ENCODE data around the gene WDFY2. TPM values are rescaled to one million over a fixed set of nuclear protein-coding genes. Genes with fewer than 3 reads are reported as not detected.

The WDFY2 gene
- total RNA-seq, 3 donors from 2014 or later, result 3.4 to 9.6 (median 6.6) TPM

- Histone ChIP-seq H3K9me3 (no peaks in the 10 kb centered on the region), H3K36me3 (ENCODE audit: low read depth) (no peaks in the 10 kb centered on the region), H3K4me1 (ENCODE audit: low read depth) (peaks cover 21% of the 10 kb centered on the region), H3K4me3 (no peak overlapping the region)
- no peak for TF ChIP-seq CTCF (IDR thresholded peaks at IDR 0.05)
- intact Hi-C loops (cut with DNase I, micrococcal nuclease), result no loop called here
- DNase-seq (no peak), ATAC-seq (no peak)
Measured at GRCh38 chr13:51807041-51807440, 222.8 kb downstream of the WDFY2 start.

DNA sequence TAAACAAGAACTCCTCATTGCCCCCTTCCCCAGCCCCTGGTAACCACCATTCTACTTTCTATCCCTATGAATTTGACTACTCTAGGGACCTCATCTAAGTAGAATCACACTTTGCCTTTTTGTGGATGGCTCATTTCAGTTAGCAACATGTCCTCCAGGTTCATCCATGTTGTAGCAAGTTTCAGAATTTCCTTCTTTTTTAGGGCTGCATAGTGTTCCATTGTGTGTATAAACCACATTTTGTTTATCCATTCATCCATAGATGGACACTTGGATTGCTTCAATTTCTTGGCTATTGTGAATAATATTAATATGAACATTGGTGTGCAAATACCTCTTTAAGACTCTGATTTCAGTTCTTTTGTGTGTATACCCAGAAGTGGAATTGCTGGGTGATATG, 224.5 kb downstream of the WDFY2 start:
- H3K4me3 ChIP-seq, result no peak overlapping the region
- no peak for TF ChIP-seq CTCF (IDR thresholded peaks at IDR 0.05)
- no peak for DNase-seq
- H3K36me3 ChIP-seq (ENCODE audit: low read depth), result no peaks in the 10 kb centered on the region
- intact Hi-C loops (cut with DNase I, micrococcal nuclease), result no loop called here
- no peaks in the 10 kb centered on the region for H3K9me3 ChIP-seq
- H3K4me1 ChIP-seq (ENCODE audit: low read depth), result peaks cover 9% of the 10 kb centered on the region
- no peak for ATAC-seq

GRCh38 chr13:51811046-51811445, 226.8 kb downstream of the WDFY2 start:
- Histone ChIP-seq H3K4me3 (no peak overlapping the region), H3K4me1 (ENCODE audit: low read depth) (no peaks in the 10 kb centered on the region), H3K36me3 (ENCODE audit: low read depth) (no peaks in the 10 kb centered on the region), H3K9me3 (no peaks in the 10 kb centered on the region)
- intact Hi-C loops (cut with DNase I, micrococcal nuclease), result loop anchor here (10.0 kb wide), 1 partner anchor 314 kb away; the partner anchor contains the start of gene NEK5 (in 2 of the 2)
- ATAC-seq (no peak), DNase-seq (no peak)
- TF ChIP-seq CTCF (IDR thresholded peaks at IDR 0.05), result no peak

DNA sequence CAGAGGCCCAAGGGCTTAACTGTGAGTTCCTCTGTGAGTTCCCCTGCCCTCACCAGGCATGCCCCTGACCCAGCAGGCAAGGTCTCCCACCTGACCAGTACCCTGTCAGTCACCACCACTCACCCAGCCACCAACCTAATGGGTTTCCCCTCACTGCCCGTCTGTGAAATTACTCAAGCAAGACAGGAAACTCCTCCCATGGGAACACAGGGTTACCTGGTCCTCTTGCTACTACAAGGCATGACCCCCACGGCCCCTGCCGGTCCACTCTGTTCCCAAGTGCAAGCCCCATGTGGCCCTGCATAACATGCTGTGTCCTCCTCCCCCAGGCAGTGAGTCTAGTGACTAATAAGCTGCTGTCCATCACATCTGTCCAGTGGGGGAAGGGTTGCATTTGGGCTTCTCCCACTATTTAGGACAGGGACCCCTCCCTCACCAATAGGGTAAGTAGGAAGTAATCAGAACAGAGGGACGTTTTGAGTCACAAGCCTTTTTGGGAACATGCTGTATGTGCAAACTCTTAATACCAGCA, 227.7 kb downstream of the WDFY2 start:
- H3K4me3 ChIP-seq, result no peak overlapping the region
- no peak for ATAC-seq
- DNase-seq, result no peak
- H3K4me1 ChIP-seq (ENCODE audit: low read depth), result no peaks in the 10 kb centered on the region
- no peaks in the 10 kb centered on the region for H3K9me3 ChIP-seq
- TF ChIP-seq CTCF (IDR thresholded peaks at IDR 0.05), result no peak
- no peaks in the 10 kb centered on the region for H3K36me3 ChIP-seq (ENCODE audit: low read depth)
- intact Hi-C loops (cut with DNase I, micrococcal nuclease), result loop anchor here (10.0 kb wide), 1 partner anchor 313 kb away; the partner anchor contains the start of gene NEK5 (in 2 of the 2)

DNA sequence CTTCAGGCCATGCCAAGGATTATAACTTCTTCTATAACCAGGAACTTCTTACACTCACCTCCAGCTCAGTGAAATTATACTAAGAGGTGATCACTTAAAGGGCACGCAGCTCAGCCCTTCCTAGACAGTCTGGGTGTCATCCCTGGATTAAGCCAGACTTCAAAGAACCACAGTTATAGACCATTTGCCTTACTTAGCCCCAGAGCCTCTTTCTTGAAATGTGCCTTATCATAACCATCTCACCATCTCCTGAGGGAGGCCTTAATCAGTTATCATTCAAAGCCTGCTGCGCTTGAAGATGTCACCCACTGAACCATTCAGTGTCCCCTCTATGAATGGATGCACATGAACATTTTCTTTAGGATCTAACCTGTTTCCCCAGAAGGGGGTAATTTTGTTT, 229.8 kb downstream of the WDFY2 start:
- Histone ChIP-seq H3K4me1 (ENCODE audit: low read depth) (no peaks in the 10 kb centered on the region), H3K4me3 (no peak overlapping the region), H3K36me3 (ENCODE audit: low read depth) (no peaks in the 10 kb centered on the region), H3K9me3 (no peaks in the 10 kb centered on the region)
- no peak for TF ChIP-seq CTCF (IDR thresholded peaks at IDR 0.05)
- no peak for DNase-seq
- intact Hi-C loops (cut with DNase I, micrococcal nuclease), result loop anchor here (10.0 kb wide), 1 partner anchor 311 kb away; the partner anchor contains the start of gene NEK5 (in 2 of the 2)
- ATAC-seq, result no peak
